ENCODE data around the gene E2F6. TPM values are rescaled to one million over a fixed set of nuclear protein-coding genes. Genes with fewer than 3 reads are reported as not detected.
A peak's percentile ranks its signal among the peaks of the same experiment; 100 is the strongest.

E2F6 gene
- total and polyA plus RNA-seq, 2 of the 8 experiments (the other 6 are each of a cell fraction or from before 2014, with no cell fraction given), result 8.3 to 14.9 TPM

GRCh38 chr2:11446733-11447248, 19.2 kb downstream of the E2F6 start (continued):
- peak; percentile 64 to 88 (median 85) for TF ChIP-seq CTCF (IDR thresholded peaks at IDR 0.05; ENCODE audit: control extremely low read depth in 1 of 3, insufficient read depth in 1 of 3, low read depth in 1 of 3, low read length in 3 of 3)

All from H1 (cell line).